Uterus (tissue), 4 donors: ENCODE measurements around the gene P2RX2. TPM values are rescaled to one million over a fixed set of nuclear protein-coding genes. Genes with fewer than 3 reads are reported as not detected.
A peak's percentile ranks its signal among the peaks of the same experiment; 100 is the strongest.

Experiments used
- DNase-seq, 2 donors: peaks; one replicate each; pipeline ENCODE4 v3.0.0-alpha.2; 2019 to 2020
- H3K27ac ChIP-seq, 2 donors: fragments of 200-600 bp; sonication (generic); 1 replicate in 1 of 2; 2 replicates in 1 of 2; pipeline ENCODE4 v1.5.1; 2016 to 2018
- H3K27me3 ChIP-seq, 2 donors: fragments of 200-600 bp; sonication (generic); one replicate each; pipeline ENCODE4 v1.5.1; 2018 to 2019; ENCODE audit warnings: control low read depth in 1 of 2
- H3K36me3 ChIP-seq, 2 donors: fragments of 200-600 bp; sonication (generic); one replicate each; pipeline ENCODE4 v1.5.1; 2019; ENCODE audit warnings: control low read depth in 1 of 2
- H3K4me1 ChIP-seq, 2 donors: fragments of 200-600 bp; sonication (generic); one replicate each; pipeline ENCODE4 v1.5.1; 2018 to 2019; ENCODE audit warnings: control low read depth in 1 of 2
- H3K4me3 ChIP-seq, 2 donors: fragments of 200-600 bp; sonication (generic); 1 replicate in 1 of 2; 2 replicates in 1 of 2; pipeline ENCODE4 v1.5.1; 2018 to 2019; ENCODE audit warnings: mild to moderate bottlenecking in 1 of 2
- H3K9me3 ChIP-seq, 2 donors: fragments of 200-600 bp; sonication (generic); one replicate each; pipeline ENCODE4 v1.5.1; 2019; ENCODE audit warnings: control low read depth in 1 of 2
- POLR2A ChIP-seq, 2 donors: fragments of 450-650 bp; IDR thresholded peaks; one replicate each; pipeline ENCODE4 v1.6.1; 2016; ENCODE audit warnings: antibody characterized with exemption in 2 of 2, mild to moderate bottlenecking in 1 of 2, moderate library complexity in 1 of 2
- intact Hi-C: fragments of 100-400 bp; cut with DNase I; formaldehyde crosslinking; loops from one replicate; pipeline ENCODE4 v1.15.1; 2023; ENCODE audit warnings: low total_unique reads
- total RNA-seq, 4 donors: library from RNA; depleted of rRNA in 3 of 4; stranded (reverse); fragments of >200 nt in 3 of 4; gene quantifications; one replicate each; pipeline versions ENCODE4 v1.1.0 to v1.2.4, GENCODE V29; 2014 to 2023
- TF ChIP-seq, protein P1 (sequence below), 4 experiments: fragments of 200-600 bp in 2 of 4; fragments of 450-650 bp in 2 of 4; sonication (generic) in 2 of 4; IDR thresholded peaks; one replicate each; pipeline ENCODE4 v1.5.1; 2016 to 2019; ENCODE audit warnings: antibody characterized with exemption in 4 of 4, mild to moderate bottlenecking in 2 of 4, moderate library complexity in 1 of 4
- donor health status: DM: yes; HTN: yes; CAD: no.

The P2RX2 gene
- total RNA-seq, 4 donors from 2014 or later: not detected

GRCh38 chr12:132622437-132623071 lies 4.0 kb downstream of the P2RX2 start:
- H3K27me3 ChIP-seq: peaks cover 12 to 15% of the 10 kb centered on the region in 2 donors
- H3K4me1 ChIP-seq: peaks cover 9 to 13% of the 10 kb centered on the region in 2 donors
- peaks cover 0 to 3% of the 10 kb centered on the region in 2 donors for H3K9me3 ChIP-seq
- intact Hi-C loops: no loop called here
- DNase-seq: peak; percentile 74 to 78
- peak overlapping the region; percentile 25 to 26 for H3K27ac ChIP-seq
- TF ChIP-seq, protein P1, sequence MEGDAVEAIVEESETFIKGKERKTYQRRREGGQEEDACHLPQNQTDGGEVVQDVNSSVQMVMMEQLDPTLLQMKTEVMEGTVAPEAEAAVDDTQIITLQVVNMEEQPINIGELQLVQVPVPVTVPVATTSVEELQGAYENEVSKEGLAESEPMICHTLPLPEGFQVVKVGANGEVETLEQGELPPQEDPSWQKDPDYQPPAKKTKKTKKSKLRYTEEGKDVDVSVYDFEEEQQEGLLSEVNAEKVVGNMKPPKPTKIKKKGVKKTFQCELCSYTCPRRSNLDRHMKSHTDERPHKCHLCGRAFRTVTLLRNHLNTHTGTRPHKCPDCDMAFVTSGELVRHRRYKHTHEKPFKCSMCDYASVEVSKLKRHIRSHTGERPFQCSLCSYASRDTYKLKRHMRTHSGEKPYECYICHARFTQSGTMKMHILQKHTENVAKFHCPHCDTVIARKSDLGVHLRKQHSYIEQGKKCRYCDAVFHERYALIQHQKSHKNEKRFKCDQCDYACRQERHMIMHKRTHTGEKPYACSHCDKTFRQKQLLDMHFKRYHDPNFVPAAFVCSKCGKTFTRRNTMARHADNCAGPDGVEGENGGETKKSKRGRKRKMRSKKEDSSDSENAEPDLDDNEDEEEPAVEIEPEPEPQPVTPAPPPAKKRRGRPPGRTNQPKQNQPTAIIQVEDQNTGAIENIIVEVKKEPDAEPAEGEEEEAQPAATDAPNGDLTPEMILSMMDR (IDR thresholded peaks at IDR 0.05): no peak
- TF ChIP-seq POLR2A (IDR thresholded peaks at IDR 0.05): no peak
- H3K4me3 ChIP-seq: peak overlapping the region in 1 of 2 donors; percentile 17
- H3K36me3 ChIP-seq: no peaks in the 10 kb centered on the region

DNA sequence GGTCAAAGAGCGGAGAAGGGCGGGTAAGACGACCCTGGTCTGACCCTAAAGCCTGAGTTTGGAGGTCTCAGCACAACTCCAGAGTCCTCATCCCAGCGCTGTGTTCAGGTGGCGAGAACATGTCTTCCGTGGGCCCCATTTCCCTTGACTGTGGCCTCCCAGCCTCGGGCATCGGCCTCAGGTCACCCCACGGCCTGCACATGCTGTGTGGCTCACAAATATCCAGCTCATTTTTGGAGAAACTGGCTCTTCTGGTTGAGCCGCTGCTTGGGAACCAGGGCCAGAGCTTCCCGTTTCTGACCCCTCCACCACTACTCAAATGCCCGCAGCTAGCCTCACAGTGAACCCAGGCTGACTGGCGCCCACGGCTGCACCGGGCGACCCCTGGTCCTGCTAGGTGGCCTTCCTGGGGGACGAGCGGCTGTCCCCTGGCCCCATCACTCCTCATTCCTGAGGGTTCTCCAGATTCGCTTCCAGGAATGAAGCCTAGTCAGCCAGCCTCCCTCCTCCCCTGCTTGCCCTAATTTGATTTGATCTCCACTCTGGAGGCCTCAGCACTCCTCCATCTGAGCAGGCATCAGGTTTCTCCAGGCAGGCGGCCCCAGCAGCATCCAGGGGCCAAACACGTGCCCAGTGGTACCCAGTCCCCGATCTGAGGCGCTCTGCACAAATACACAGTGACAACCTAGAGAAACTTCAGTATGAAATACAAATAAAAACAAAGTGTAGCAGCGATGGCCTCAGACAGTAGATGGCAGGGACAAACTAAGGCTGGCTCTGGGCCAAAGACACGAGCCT lies 4.7 kb downstream of the P2RX2 start:
- H3K27me3 ChIP-seq: peaks cover 5 to 9% of the 10 kb centered on the region in 2 donors
- H3K27ac ChIP-seq: peak overlapping the region; percentile 1 to 26
- intact Hi-C loops: no loop called here
- no peak for DNase-seq
- H3K4me3 ChIP-seq: no peak overlapping the region
- H3K4me1 ChIP-seq: peaks cover 9 to 11% of the 10 kb centered on the region in 2 donors
- TF ChIP-seq POLR2A (IDR thresholded peaks at IDR 0.05): no peak
- TF ChIP-seq, protein P1 (IDR thresholded peaks at IDR 0.05): no peak
- no peaks in the 10 kb centered on the region for H3K36me3 ChIP-seq
- H3K9me3 ChIP-seq: no peaks in the 10 kb centered on the region

GRCh38 chr12:132624186-132624855 lies 5.7 kb downstream of the P2RX2 start:
- Histone ChIP-seq H3K27me3 (peaks cover 3 to 5% of the 10 kb centered on the region in 2 donors), H3K27ac (no peak overlapping the region), H3K9me3 (no peaks in the 10 kb centered on the region), H3K36me3 (no peaks in the 10 kb centered on the region), H3K4me1 (peaks cover 5 to 9% of the 10 kb centered on the region in 2 donors), H3K4me3 (no peak overlapping the region)
- intact Hi-C loops: no loop called here
- TF ChIP-seq, protein P1 (IDR thresholded peaks at IDR 0.05): no peak
- no peak for TF ChIP-seq POLR2A (IDR thresholded peaks at IDR 0.05)
- no peak for DNase-seq

- intact Hi-C loops: no loop called here
- Histone ChIP-seq H3K36me3 (no peaks in the 10 kb centered on the region), H3K27ac (no peak overlapping the region), H3K4me1 (peaks cover 5 to 9% of the 10 kb centered on the region in 2 donors), H3K9me3 (no peaks in the 10 kb centered on the region), H3K4me3 (no peak overlapping the region), H3K27me3 (no peaks in the 10 kb centered on the region)
- no peak for TF ChIP-seq POLR2A (IDR thresholded peaks at IDR 0.05)
- TF ChIP-seq, protein P1 (IDR thresholded peaks at IDR 0.05): no peak
- DNase-seq: no peak
Observed at GRCh38 chr12:132624910-132625630, 6.5 kb downstream of the P2RX2 start.
